Astrocyte (in vitro differentiated cells and primary cell): ENCODE results near the gene MYO3B.

Source experiments
- EZH2 ChIP-seq: IDR thresholded peaks from 2 replicates; pipeline ENCODE4 v1.6.1; 2012; ENCODE audit warnings: mild to moderate bottlenecking, low read length, inconsistent platforms; ENCODE audit not compliant: insufficient read depth
- TF ChIP-seq, protein P1 (sequence below): IDR thresholded peaks from 2 replicates; pipeline ENCODE4 v1.5.1; 2011; ENCODE audit warnings: low read depth, mild to moderate bottlenecking, inconsistent platforms, low read length, moderate library complexity; ENCODE audit not compliant: insufficient read depth

DNA sequence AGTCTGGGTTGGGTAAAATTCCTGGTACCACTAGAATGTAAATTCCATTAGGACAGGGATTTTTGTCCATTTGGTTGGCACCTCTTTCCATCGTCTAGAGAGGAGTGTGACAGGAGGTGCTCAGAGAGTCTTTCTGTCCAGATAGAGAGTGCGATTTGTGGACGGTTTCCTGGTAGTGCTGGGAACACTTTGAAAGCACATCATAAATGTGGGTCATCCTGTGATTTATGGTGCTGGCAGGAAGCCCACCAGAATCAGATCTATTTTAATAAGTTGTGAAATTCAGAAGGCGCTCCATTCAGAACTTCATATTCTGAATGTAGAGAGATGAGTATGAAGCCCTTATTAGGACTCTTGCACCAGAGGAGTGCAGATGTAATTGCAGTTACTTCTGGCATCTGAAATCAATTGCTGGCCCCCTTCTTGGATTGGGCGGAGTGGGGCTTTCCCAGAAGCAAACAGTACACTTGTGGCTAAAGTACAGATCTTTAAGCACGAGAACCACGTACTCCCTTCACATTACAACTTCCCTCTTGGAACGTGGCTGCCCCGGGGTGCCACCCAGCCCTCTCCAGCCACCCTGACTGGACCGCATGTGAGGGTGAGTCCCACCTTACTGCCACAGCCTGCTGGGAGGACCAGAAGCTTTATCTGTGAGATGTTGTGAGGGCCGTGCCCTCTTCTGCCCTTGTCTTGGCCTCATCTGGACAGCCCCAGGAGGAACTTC is 243.2 kb downstream of the MYO3B start:
- TF ChIP-seq, protein P1, sequence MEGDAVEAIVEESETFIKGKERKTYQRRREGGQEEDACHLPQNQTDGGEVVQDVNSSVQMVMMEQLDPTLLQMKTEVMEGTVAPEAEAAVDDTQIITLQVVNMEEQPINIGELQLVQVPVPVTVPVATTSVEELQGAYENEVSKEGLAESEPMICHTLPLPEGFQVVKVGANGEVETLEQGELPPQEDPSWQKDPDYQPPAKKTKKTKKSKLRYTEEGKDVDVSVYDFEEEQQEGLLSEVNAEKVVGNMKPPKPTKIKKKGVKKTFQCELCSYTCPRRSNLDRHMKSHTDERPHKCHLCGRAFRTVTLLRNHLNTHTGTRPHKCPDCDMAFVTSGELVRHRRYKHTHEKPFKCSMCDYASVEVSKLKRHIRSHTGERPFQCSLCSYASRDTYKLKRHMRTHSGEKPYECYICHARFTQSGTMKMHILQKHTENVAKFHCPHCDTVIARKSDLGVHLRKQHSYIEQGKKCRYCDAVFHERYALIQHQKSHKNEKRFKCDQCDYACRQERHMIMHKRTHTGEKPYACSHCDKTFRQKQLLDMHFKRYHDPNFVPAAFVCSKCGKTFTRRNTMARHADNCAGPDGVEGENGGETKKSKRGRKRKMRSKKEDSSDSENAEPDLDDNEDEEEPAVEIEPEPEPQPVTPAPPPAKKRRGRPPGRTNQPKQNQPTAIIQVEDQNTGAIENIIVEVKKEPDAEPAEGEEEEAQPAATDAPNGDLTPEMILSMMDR, result no peak
- TF ChIP-seq EZH2, result no peak
